H9 (cell line): ENCODE data around the gene MCF2L. TPM values are rescaled to one million over a fixed set of nuclear protein-coding genes. Genes with fewer than 3 reads are reported as not detected.

ENCODE experiments used
- DNase-seq: peaks from one replicate; pipeline ENCODE4 v3.0.0-alpha.2; 2017
- H2AFZ ChIP-seq: one replicate; pipeline ENCODE4 v1.6.1; 2013; ENCODE audit warnings: mild to moderate bottlenecking, low read length, control low read depth, moderate library complexity
- H2AK5ac ChIP-seq: 2 replicates; pipeline ENCODE4 v1.6.1; 2013; ENCODE audit warnings: low read length, control low read depth, mixed read lengths; ENCODE audit not compliant: insufficient read length
- H2BK120ac ChIP-seq: one replicate; pipeline ENCODE4 v1.6.1; 2013; ENCODE audit warnings: low read depth, mild to moderate bottlenecking, low read length, control low read depth, inconsistent platforms; ENCODE audit not compliant: poor library complexity, severe bottlenecking
- H2BK12ac ChIP-seq: 2 replicates; pipeline ENCODE4 v1.6.1; 2013; ENCODE audit warnings: low read length, control low read depth, mixed read lengths, low read depth; ENCODE audit not compliant: insufficient read length
- H2BK15ac ChIP-seq: 2 replicates; pipeline ENCODE4 v1.6.1; 2013; ENCODE audit warnings: low read depth, low read length, control low read depth
- H2BK20ac ChIP-seq: one replicate; pipeline ENCODE4 v1.6.1; 2013; ENCODE audit warnings: low read depth, mild to moderate bottlenecking, low read length, control low read depth, inconsistent platforms; ENCODE audit not compliant: poor library complexity, severe bottlenecking
- H2BK5ac ChIP-seq: 2 replicates; pipeline ENCODE4 v1.6.1; 2013; ENCODE audit warnings: low read length, control low read depth, mixed read lengths; ENCODE audit not compliant: insufficient read length
- H3K14ac ChIP-seq: 2 replicates; pipeline ENCODE4 v1.6.1; 2013; ENCODE audit warnings: low read length, control low read depth; ENCODE audit not compliant: insufficient read depth
- H3K18ac ChIP-seq: 2 replicates; pipeline ENCODE4 v1.6.1; 2013; ENCODE audit warnings: low read depth, mild to moderate bottlenecking, mixed read lengths, low read length, control low read depth; ENCODE audit not compliant: insufficient read length
- H3K23ac ChIP-seq: 2 replicates; pipeline ENCODE4 v1.6.1; 2013; ENCODE audit warnings: low read length, control low read depth, mixed read lengths, low read depth; ENCODE audit not compliant: insufficient read length
- H3K23me2 ChIP-seq: 2 replicates; pipeline ENCODE4 v1.6.1; 2013; ENCODE audit warnings: low read depth, mild to moderate bottlenecking, mixed read lengths, low read length, control low read depth; ENCODE audit not compliant: insufficient read length, poor library complexity, severe bottlenecking
- H3K27ac ChIP-seq: 2 replicates; pipeline ENCODE4 v1.5.1; 2013; ENCODE audit warnings: low read length, control low read depth, mixed read lengths, low read depth; ENCODE audit not compliant: insufficient read length
- H3K27me3 ChIP-seq: 2 replicates; pipeline ENCODE4 v1.6.1; 2013; ENCODE audit warnings: low read length, control low read depth, inconsistent platforms; ENCODE audit not compliant: insufficient read depth
- H3K4ac ChIP-seq: 2 replicates; pipeline ENCODE4 v1.6.1; 2013; ENCODE audit warnings: low read depth, mild to moderate bottlenecking, control low read depth, inconsistent platforms, low read length, moderate library complexity
- H3K4me1 ChIP-seq: 2 replicates; pipeline ENCODE4 v1.6.1; 2013; ENCODE audit warnings: low read length, control low read depth, inconsistent platforms; ENCODE audit not compliant: insufficient read depth
- H3K4me2 ChIP-seq: 2 replicates; pipeline ENCODE4 v1.6.1; 2013; ENCODE audit warnings: low read length, control low read depth, mixed read lengths; ENCODE audit not compliant: insufficient read length, insufficient read depth
- H3K56ac ChIP-seq: 2 replicates; pipeline ENCODE4 v1.6.1; 2013; ENCODE audit warnings: low read depth, mild to moderate bottlenecking, mixed read lengths, low read length, control low read depth; ENCODE audit not compliant: insufficient read length
- H3K79me1 ChIP-seq: 2 replicates; pipeline ENCODE4 v1.6.1; 2013; ENCODE audit warnings: low read depth, mild to moderate bottlenecking, moderate library complexity, low read length, control low read depth, inconsistent platforms; ENCODE audit not compliant: insufficient read depth, poor library complexity, severe bottlenecking
- H3K79me2 ChIP-seq: 2 replicates; pipeline ENCODE4 v1.6.1; 2013; ENCODE audit warnings: low read length, control low read depth, inconsistent platforms; ENCODE audit not compliant: insufficient read depth
- H3K9ac ChIP-seq: 2 replicates; pipeline ENCODE4 v1.6.1; 2013; ENCODE audit warnings: low read length, control low read depth, mixed read lengths; ENCODE audit not compliant: insufficient read length; ENCODE audit errors: extremely low read depth
- H3K9me3 ChIP-seq: one replicate; pipeline ENCODE4 v1.6.1; 2013; ENCODE audit warnings: low read depth, low read length, inconsistent platforms; ENCODE audit not compliant: control insufficient read depth
- H3T11ph ChIP-seq: one replicate; pipeline ENCODE4 v1.6.1; 2013; ENCODE audit warnings: mild to moderate bottlenecking, low read length, control low read depth, inconsistent platforms
- H4K20me1 ChIP-seq: one replicate; pipeline ENCODE4 v1.6.1; 2013; ENCODE audit not compliant: control insufficient read depth, insufficient read length, insufficient read depth
- H4K5ac ChIP-seq: 2 replicates; pipeline ENCODE4 v1.6.1; 2013; ENCODE audit warnings: low read depth, mild to moderate bottlenecking, mixed read lengths, low read length, control low read depth; ENCODE audit not compliant: insufficient read length
- H4K8ac ChIP-seq: replicated peaks from 2 replicates; pipeline ENCODE4 v1.6.1; 2013; ENCODE audit warnings: low read length, control low read depth, mixed read lengths, low read depth; ENCODE audit not compliant: insufficient read length
- H4K91ac ChIP-seq: 2 replicates; pipeline ENCODE4 v1.6.1; 2013; ENCODE audit warnings: low read depth, mild to moderate bottlenecking, moderate library complexity, mixed read lengths, low read length, control low read depth; ENCODE audit not compliant: insufficient read length
- H3K27ac Mint-ChIP-seq, 3 experiments: 2 replicates in 2 of 3; 3 replicates in 1 of 3; pipeline ENCODE4 v1.8.0; 2020 to 2021; ENCODE audit warnings: mixed read lengths in 3 of 3, mild to moderate bottlenecking in 1 of 3, moderate library complexity in 1 of 3
- H3K27me3 Mint-ChIP-seq: 2 replicates; pipeline ENCODE4 v1.8.0; 2021; ENCODE audit warnings: low read depth, mild to moderate bottlenecking, moderate library complexity, mixed read lengths
- H3K36me3 Mint-ChIP-seq, 3 experiments: 2 replicates in 2 of 3; 3 replicates in 1 of 3; pipeline ENCODE4 v1.8.0; 2020 to 2021; ENCODE audit warnings: low read depth in 3 of 3, mixed read lengths in 3 of 3; ENCODE audit not compliant: insufficient read depth in 1 of 3
- H3K4me1 Mint-ChIP-seq, 2 experiments: 2 replicates each; pipeline ENCODE4 v1.8.0; 2020; ENCODE audit warnings: mixed read lengths in 2 of 2
- H3K4me3 Mint-ChIP-seq, 2 experiments: 2 replicates in 1 of 2; 3 replicates in 1 of 2; pipeline ENCODE4 v1.8.0; 2020 to 2021; ENCODE audit warnings: mild to moderate bottlenecking in 2 of 2, mixed read lengths in 2 of 2, moderate library complexity in 1 of 2
- H3K9me3 Mint-ChIP-seq, 2 experiments: 2 replicates in 1 of 2; 3 replicates in 1 of 2; pipeline ENCODE4 v1.8.0; 2020; ENCODE audit warnings: mild to moderate bottlenecking in 2 of 2, mixed read lengths in 2 of 2, moderate library complexity in 1 of 2
- CTCF ChIP-seq: fragments of 200-600 bp; sonication (generic); conservative IDR thresholded peaks from 3 replicates; pipeline ENCODE4 v1.8.0; 2021; ENCODE audit warnings: antibody characterized with exemption, mild to moderate bottlenecking
- WGBS: extraction: QIAGEN DNeasy Blood & Tissue Kit; methylation state at CpG from one replicate; pipeline ENCODE4 v1.1.7; 2013; ENCODE audit warnings: missing lambda C conversion rate, low lambda C conversion rate, mixed read lengths; ENCODE audit not compliant: insufficient read length; ENCODE audit errors: extremely low coverage; 5-methylcytosine and 5-hydroxymethylcytosine counted together
- total RNA-seq: library from RNA; stranded (reverse); gene quantifications from 2 replicates; pipeline ENCODE4 v1.2.1, GENCODE V29; 2021

Gene MCF2L
- total RNA-seq, 1 experiment from 2014 or later = 18.5 TPM

GRCh38 chr13:113105921-113106452 lies 137.0 kb downstream of the MCF2L start:
- H3K4me1 Mint-ChIP-seq = peaks cover 7 to 19% of the 10 kb centered on the region in 2 experiments; a peak in 2 of 4 replicates
- H3K9me3 Mint-ChIP-seq = peaks cover 3 to 4% of the 10 kb centered on the region in 2 experiments; a peak in 4 of 5 replicates
- H4K5ac ChIP-seq = no peak overlapping the region
- H4K20me1 ChIP-seq = peaks cover 4% of the 10 kb centered on the region
- no peak overlapping the region for H2BK20ac ChIP-seq
- H3K9ac ChIP-seq = no peak overlapping the region
- H2BK12ac ChIP-seq = no peak overlapping the region
- H3K4ac ChIP-seq = no peak overlapping the region
- H3K79me1 ChIP-seq = no peaks in the 10 kb centered on the region
- no peak overlapping the region for H2BK15ac ChIP-seq
- H3K27me3 Mint-ChIP-seq = peaks cover 27% of the 10 kb centered on the region
- H4K8ac ChIP-seq = no peak overlapping the region
- H4K91ac ChIP-seq = no peak overlapping the region
- WGBS = no CpG with 5 or more reads among the region's 16 CpGs
- H3K27ac Mint-ChIP-seq = no peak overlapping the region
- no peak overlapping the region for H3T11ph ChIP-seq
- no peak overlapping the region for H3K18ac ChIP-seq
- H3K36me3 Mint-ChIP-seq = peaks cover 3 to 5% (median 4%) of the 10 kb centered on the region in 3 experiments; a peak in 4 of 7 replicates
- no peak overlapping the region for H2AK5ac ChIP-seq
- no peak for DNase-seq
- H3K9me3 ChIP-seq = no peaks in the 10 kb centered on the region
- TF ChIP-seq CTCF = no peak
- no peak overlapping the region for H3K4me3 Mint-ChIP-seq
- H3K79me2 ChIP-seq = no peaks in the 10 kb centered on the region
- H3K27me3 ChIP-seq = peaks cover 19% of the 10 kb centered on the region; the same call in 1 of the 2 replicates
- H3K56ac ChIP-seq = no peak overlapping the region
- H3K4me1 ChIP-seq = no peaks in the 10 kb centered on the region; the same call in 1 of the 2 replicates
- H3K27ac ChIP-seq = no peak overlapping the region
- no peak overlapping the region for H2AFZ ChIP-seq
- H2BK120ac ChIP-seq = no peak overlapping the region
- H3K4me2 ChIP-seq = no peak overlapping the region
- no peak overlapping the region for H3K14ac ChIP-seq
- no peak overlapping the region for H3K23ac ChIP-seq
- peaks cover 4% of the 10 kb centered on the region for H3K23me2 ChIP-seq
- H2BK5ac ChIP-seq = no peak overlapping the region
